K562 (cell line): ENCODE measurements around the gene OR4N5. TPM values are rescaled to one million over a fixed set of nuclear protein-coding genes. Genes with fewer than 3 reads are reported as not detected.

Experiments used
- ATAC-seq: fragments of 200-7000 bp; cut with Tn5 transposase; 3 replicates; pipeline ENCODE4 v1.9.1; 2020; ENCODE audit warnings: moderate library complexity
- Bru-seq: library from RNA; stranded (reverse); fragments of 400-500 nt; gene quantifications from one replicate; lab custom pipeline; 2021; lab: Mats Ljungman, UMichigan
- BruChase-seq, 2 experiments: library from RNA; stranded (reverse); fragments of 400-500 nt; gene quantifications; one replicate each; lab custom pipeline; 2021; lab: Mats Ljungman, UMichigan
- BruUV-seq: library from RNA; stranded (reverse); fragments of 400-500 nt; replicated peaks from 2 replicates; lab custom pipeline; 2021; lab: Mats Ljungman, UMichigan
- CTCF ChIA-PET: fragments of 300-600 bp; formaldehyde crosslinking; extraction: SDS; loops from one replicate; lab custom pipeline; 2021; ENCODE audit warnings: low intra/inter-chr PET ratio; lab: Yijun Ruan, JAX
- POLR2A ChIA-PET: fragments of 300-600, 350-650 bp; sonication (Branson Sonifier 250); formaldehyde crosslinking; extraction: SDS; loops from one replicate; lab custom pipeline; 2021; ENCODE audit warnings: antibody characterized with exemption, inconsistent platforms; lab: Yijun Ruan, JAX
- DNase-seq, 4 experiments: peaks; one replicate each; pipeline versions ENCODE4 v3.0.0 to v3.0.0-alpha.2; 2011 to 2018; ENCODE audit warnings: low spot score in 3 of 4, mixed read lengths in 3 of 4; ENCODE audit errors: extremely low read depth in 1 of 4
- FAIRE-seq: peaks from 2 replicates; lab custom pipeline; 2011; peaks lifted over from hg19 to GRCh38; lab: Jason Lieb, UNC
- H2AFZ ChIP-seq: 2 replicates; pipeline ENCODE4 v1.6.0; 2011; ENCODE audit warnings: low read depth, low read length, control low read depth, inconsistent platforms
- H3K27ac ChIP-seq: fragments of 200-600 bp; 3 replicates; pipeline ENCODE4 v1.8.0; 2011; ENCODE audit warnings: low read depth, mild to moderate bottlenecking, control low read depth, inconsistent platforms, low read length, moderate library complexity, mixed read lengths; ENCODE audit errors: extremely low read depth
- H3K27me3 ChIP-seq, 2 experiments: fragments of 300-600 bp in 1 of 2; 2 replicates in 1 of 2; 3 replicates in 1 of 2; pipeline versions ENCODE4 v1.6.0 to v1.8.0; 2011; ENCODE audit warnings: inconsistent platforms in 2 of 2, low read length in 2 of 2, mild to moderate bottlenecking in 1 of 2, mixed read lengths in 1 of 2, moderate library complexity in 1 of 2; ENCODE audit not compliant: control insufficient read depth in 2 of 2, insufficient read depth in 2 of 2
- H3K36me3 ChIP-seq: fragments of 300-600 bp; 3 replicates; pipeline ENCODE4 v1.8.0; 2011; ENCODE audit warnings: mild to moderate bottlenecking, low read length, inconsistent platforms; ENCODE audit not compliant: control insufficient read depth, insufficient read depth
- H3K4me1 ChIP-seq, 2 experiments: fragments of 200-600 bp in 1 of 2; replicated peaks in 1 of 2; 2 replicates in 1 of 2; 3 replicates in 1 of 2; pipeline versions ENCODE4 v1.5.1 to v1.8.0; 2011; ENCODE audit warnings: inconsistent platforms in 2 of 2, low read length in 2 of 2, mild to moderate bottlenecking in 1 of 2, mixed read lengths in 1 of 2, moderate library complexity in 1 of 2; ENCODE audit not compliant: control insufficient read depth in 2 of 2, insufficient read depth in 2 of 2
- H3K4me2 ChIP-seq: 2 replicates; pipeline ENCODE4 v1.6.1; 2011; ENCODE audit warnings: low read length, control low read depth, inconsistent platforms, mixed read lengths; ENCODE audit not compliant: insufficient read depth
- H3K4me3 ChIP-seq: fragments of 200-600 bp; sonication (generic), shearing (Covaris generic); 2 replicates; pipeline ENCODE4 v1.5.1; 2016; ENCODE audit warnings: control low read depth, inconsistent platforms
- H3K79me2 ChIP-seq: fragments of 200-600 bp; 3 replicates; pipeline ENCODE4 v1.8.0; 2011; ENCODE audit warnings: low read length, inconsistent platforms; ENCODE audit not compliant: control insufficient read depth, insufficient read depth
- H3K9ac ChIP-seq, 2 experiments: 2 replicates each; pipeline versions ENCODE4 v1.6.0 to v1.6.1; 2011; ENCODE audit warnings: low read depth in 2 of 2, low read length in 2 of 2, control low read depth in 1 of 2, inconsistent platforms in 1 of 2, mild to moderate bottlenecking in 1 of 2, mixed read lengths in 1 of 2; ENCODE audit not compliant: insufficient read depth in 1 of 2
- H3K9me1 ChIP-seq: one replicate; pipeline ENCODE4 v1.6.0; 2011; ENCODE audit warnings: inconsistent platforms, mild to moderate bottlenecking, low read length, moderate library complexity; ENCODE audit not compliant: control insufficient read depth, insufficient read depth
- H3K9me3 ChIP-seq: replicated peaks from 2 replicates; pipeline ENCODE4 v1.5.1; 2011; ENCODE audit warnings: low read depth, low read length, inconsistent platforms; ENCODE audit not compliant: control insufficient read depth, insufficient read depth
- H4K20me1 ChIP-seq: replicated peaks from 2 replicates; pipeline ENCODE4 v1.6.1; 2011; ENCODE audit warnings: low read length, inconsistent platforms, mixed read lengths; ENCODE audit not compliant: control insufficient read depth, insufficient read depth
- HDAC2 ChIP-seq: fragments of 450-650 bp; IDR thresholded peaks from 2 replicates; pipeline ENCODE4 v1.6.1; 2016; ENCODE audit warnings: mild to moderate bottlenecking
- NUFIP1 ChIP-seq: fragments of 450-650 bp; IDR thresholded peaks from 2 replicates; pipeline ENCODE4 v1.6.1; 2018; ENCODE audit not compliant: partially characterized antibody
- WGBS: fragments of 100-300 bp; shearing (Covaris generic); methylation state at CpG from one replicate; pipeline ENCODE4 v1.1.6; 2016; ENCODE audit warnings: low coverage, mixed read lengths; ENCODE audit not compliant: insufficient coverage; ENCODE audit errors: missing lambda C conversion rate; 5-methylcytosine and 5-hydroxymethylcytosine counted together
- in situ Hi-C: fragments of 300-500 bp; cut with MboI; formaldehyde crosslinking; loops from 4 replicates; pipeline ENCODE4 v1.15.0; 2018; ENCODE audit warnings: inconsistent platforms, mixed read lengths
- intact Hi-C: fragments of 100-400 bp; cut with micrococcal nuclease; formaldehyde crosslinking; loops from 2 replicates; pipeline ENCODE4 v1.14.2; 2022
- long read RNA-seq, 3 experiments: library from polyadenylated mRNA in 2 of 3; library from RNA in 1 of 3; unstranded in 2 of 3; stranded (forward) in 1 of 3; transcript quantifications; one replicate each; pipeline ENCODE4 v2.0.0, GENCODE V29; 2019 to 2022
- polyA minus RNA-seq, 3 experiments: library from RNA; depleted of rRNA, polyadenylated mRNA; stranded (reverse); fragments of >200 nt; gene quantifications; 2 replicates each; pipeline ENCODE4 v1.2.3, GENCODE V29; 2011
- polyA plus RNA-seq, 8 experiments: library from polyadenylated mRNA; depleted of rRNA in 4 of 8; stranded (reverse) in 5 of 8; unstranded in 3 of 8; fragments of >200 nt; fragmentation: Nextera tagmentation in 2 of 8; fragmentation: Illumina TruSeq in 1 of 8; extraction: Ambion mirVana in 2 of 8; extraction: Trizol in 1 of 8; gene quantifications; 2 replicates each; pipeline versions ENCODE4 v1.2.1 to v1.2.3, GENCODE V29; 2011 to 2014; ENCODE audit warnings: inconsistent platforms in 1 of 8, missing spikeins in 1 of 8
- total RNA-seq, 7 experiments: library from RNA; depleted of rRNA in 6 of 7; stranded (reverse); fragments of >200 nt in 6 of 7; fragmentation: Illumina TruSeq in 2 of 7; extraction: Trizol in 2 of 7; gene quantifications; 2 replicates each; pipeline versions ENCODE4 v1.2.1 to v1.2.3, GENCODE V29; 2011 to 2021; ENCODE audit warnings: low replicate concordance in 1 of 7

OR4N5 gene, protein sequence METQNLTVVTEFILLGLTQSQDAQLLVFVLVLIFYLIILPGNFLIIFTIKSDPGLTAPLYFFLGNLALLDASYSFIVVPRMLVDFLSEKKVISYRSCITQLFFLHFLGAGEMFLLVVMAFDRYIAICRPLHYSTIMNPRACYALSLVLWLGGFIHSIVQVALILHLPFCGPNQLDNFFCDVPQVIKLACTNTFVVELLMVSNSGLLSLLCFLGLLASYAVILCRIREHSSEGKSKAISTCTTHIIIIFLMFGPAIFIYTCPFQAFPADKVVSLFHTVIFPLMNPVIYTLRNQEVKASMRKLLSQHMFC
- total RNA-seq (2011; cell fraction: chromatin; rRNA removed; ENCODE audit: low replicate concordance): not detected in 2 replicates
- total RNA-seq (2011; cell fraction: nucleolus; rRNA removed): not detected in 2 replicates
- total RNA-seq (2011; cell fraction: nucleoplasm; rRNA removed): not detected in 2 replicates
- not detected in 2 replicates for total RNA-seq (2014; rRNA removed)
- total RNA-seq (2014; rRNA removed; fragmentation: Illumina TruSeq; extraction: Trizol): not detected in 2 replicates
- not detected in 2 replicates for total RNA-seq (2015; rRNA removed; fragmentation: Illumina TruSeq; extraction: Trizol)
- not detected in 2 replicates for total RNA-seq (2021)
- polyA plus RNA-seq (2011; rRNA removed): not detected in 2 replicates
- polyA plus RNA-seq (2011; cell fraction: cytosol; rRNA removed): not detected in 2 replicates
- polyA plus RNA-seq (2011; cell fraction: nucleus; rRNA removed): not detected in 2 replicates
- not detected in 2 replicates for polyA plus RNA-seq (2012)
- not detected in 2 replicates for polyA plus RNA-seq (2014; fragmentation: Illumina TruSeq; extraction: Trizol)
- not detected for polyA plus RNA-seq (2014; fragmentation: Nextera tagmentation; extraction: Ambion mirVana)
- not detected in 2 replicates for polyA plus RNA-seq (2014; rRNA removed)
- polyA minus RNA-seq (2011; rRNA and poly(A)+ RNA removed): 0.21 TPM in 1 of 2 replicates, not detected in the other
- polyA minus RNA-seq (2011; cell fraction: cytosol; rRNA and poly(A)+ RNA removed): not detected in 2 replicates
- polyA minus RNA-seq (2011; cell fraction: nucleus; rRNA and poly(A)+ RNA removed): not detected in 2 replicates
- Bru-seq, nascent RNA: not detected
- BruChase-seq, experiment 1, labeled RNA remaining after a 2-hour chase: not detected
- not detected for BruChase-seq, experiment 2, labeled RNA remaining after a 6-hour chase
- long read RNA-seq, experiment 1: 0 reads
- long read RNA-seq, experiment 2: 0 reads
- long read RNA-seq, experiment 3: 0 reads

DNA sequence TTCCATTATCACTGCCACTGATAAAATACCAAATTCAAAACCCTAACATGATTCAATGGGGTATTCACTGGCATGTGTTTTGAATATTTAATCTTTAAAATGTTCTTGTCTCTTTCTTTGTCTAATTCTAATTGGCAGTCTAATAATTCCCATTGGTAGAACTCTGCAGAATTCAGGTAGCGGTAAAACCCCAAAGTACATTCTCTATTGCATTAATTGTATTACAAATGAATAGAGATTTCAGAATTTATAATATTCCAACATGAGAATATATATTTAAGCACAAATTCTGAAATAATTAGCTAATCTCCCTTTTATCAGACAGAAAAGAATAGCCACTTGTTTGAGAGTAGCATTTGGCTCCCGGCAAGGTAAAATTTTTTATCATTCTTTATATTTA lies at the start of gene OR4N5:
Gene OR4N5 (plus strand): TSS at position 301 of the 400 bp plus-strand sequence. CDS start 4,916 bp downstream, outside the sequence.
- peaks cover 0 to 9% of the 10 kb centered on the region in 2 experiments; a peak in 2 of 5 replicates for H3K4me1 ChIP-seq
- no peak for DNase-seq
- intact Hi-C loops (no loop called here), in situ Hi-C loops (no loop called here)
- H3K9me1 ChIP-seq: no peaks in the 10 kb centered on the region
- H3K9me3 ChIP-seq: no peaks in the 10 kb centered on the region
- peak within 1 kb of the TSS; percentile 63 for H2AFZ ChIP-seq
- no peaks in the 10 kb centered on the region for H3K79me2 ChIP-seq
- H3K36me3 ChIP-seq: no peaks in the 10 kb centered on the region
- no peaks in the 10 kb centered on the region for H3K27me3 ChIP-seq
- POLR2A ChIA-PET: no interaction called here
- TF ChIP-seq HDAC2: no peak
- no peak for TF ChIP-seq NUFIP1
- H3K4me3 ChIP-seq: no peak within 1 kb of the TSS
- H3K9ac ChIP-seq: no peak within 1 kb of the TSS
- no peak within 1 kb of the TSS for H3K27ac ChIP-seq
- FAIRE-seq: no peak
- no TSS peak for BruUV-seq
- CTCF ChIA-PET: no interaction called here
- no peaks in the 10 kb centered on the region for H4K20me1 ChIP-seq
- WGBS: 97% methylated on average over 2 of the region's 2 CpGs
- H3K4me2 ChIP-seq: no peak within 1 kb of the TSS
- ATAC-seq: no peak
